ENCODE measurements around the gene CORO1C.

GRCh38 chr12:108777156-108777555, 45.8 kb upstream of the CORO1C start:
- TF ChIP-seq CTCF (IDR thresholded peaks at IDR 0.05; ENCODE audit: borderline replicate concordance, extremely low read depth, low read length, poor library complexity, severe bottlenecking) (no peak), EZH2 (IDR thresholded peaks at IDR 0.05; ENCODE audit: borderline replicate concordance, low read depth, low read length, severe bottlenecking) (no peak)

All from DND-41 (cell line).